Subcutaneous adipose tissue (tissue), 4 donors: ENCODE results near the gene KIF25. TPM values are rescaled to one million over a fixed set of nuclear protein-coding genes. Genes with fewer than 3 reads are reported as not detected.

Experiments
- total RNA-seq, 4 donors: library from RNA; depleted of rRNA; stranded (reverse); fragments of >200 nt; gene quantifications; one replicate each; pipeline ENCODE4 v1.1.0, GENCODE V29; 2016
- TF ChIP-seq, protein P1 (sequence below): fragments of 450-650 bp; IDR thresholded peaks from one replicate; pipeline ENCODE4 v1.5.1; 2016; ENCODE audit warnings: low read depth, mild to moderate bottlenecking, control low read depth, antibody characterized with exemption, moderate library complexity

The KIF25 gene
- total RNA-seq, 4 donors from 2014 or later, result 0.65 to 0.94 TPM; not detected in 2

DNA sequence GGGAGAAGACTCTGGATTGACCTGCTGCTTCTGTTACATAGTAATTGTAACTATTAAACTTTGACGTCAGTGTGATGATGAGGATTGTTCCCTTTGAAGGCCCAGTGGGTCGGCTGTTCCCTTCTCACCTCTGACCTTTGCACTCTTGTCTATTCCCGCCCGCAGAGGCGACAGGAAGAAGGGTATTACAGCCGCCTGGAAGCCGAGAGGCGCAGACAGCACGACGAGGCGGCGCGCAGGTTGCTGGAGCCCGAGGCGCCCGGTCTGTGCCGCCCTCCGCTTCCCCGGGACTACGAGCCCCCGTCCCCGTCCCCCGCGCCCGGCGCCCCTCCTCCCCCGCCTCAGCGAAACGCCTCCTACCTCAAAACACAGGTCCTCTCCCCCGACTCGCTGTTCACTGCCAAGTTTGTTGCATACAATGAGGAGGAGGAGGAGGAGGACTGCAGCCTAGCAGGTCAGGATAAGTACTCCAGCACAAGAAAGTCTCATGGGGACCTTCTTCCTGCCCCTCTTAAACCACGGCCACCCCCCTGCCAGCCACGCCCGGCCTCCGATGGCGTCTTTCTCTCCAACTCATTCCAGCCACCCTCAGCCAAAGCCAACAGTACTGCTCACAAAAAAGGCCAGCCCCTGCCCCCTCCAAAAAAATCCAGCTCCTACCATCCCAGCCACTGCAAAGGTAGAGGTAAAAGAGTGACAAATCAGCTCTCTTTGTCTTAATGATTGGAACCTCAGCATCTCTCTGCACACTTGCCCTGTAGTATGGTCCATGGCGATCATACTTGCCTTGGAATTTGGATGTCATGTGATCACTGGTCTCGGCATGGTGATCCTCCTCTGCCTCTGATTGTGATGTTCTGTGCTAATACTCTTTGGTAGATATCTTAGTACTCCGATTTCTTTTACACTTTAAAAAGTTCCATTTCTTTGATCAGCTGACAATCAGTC is 31.6 kb upstream of the KIF25 start:
- TF ChIP-seq, protein P1, sequence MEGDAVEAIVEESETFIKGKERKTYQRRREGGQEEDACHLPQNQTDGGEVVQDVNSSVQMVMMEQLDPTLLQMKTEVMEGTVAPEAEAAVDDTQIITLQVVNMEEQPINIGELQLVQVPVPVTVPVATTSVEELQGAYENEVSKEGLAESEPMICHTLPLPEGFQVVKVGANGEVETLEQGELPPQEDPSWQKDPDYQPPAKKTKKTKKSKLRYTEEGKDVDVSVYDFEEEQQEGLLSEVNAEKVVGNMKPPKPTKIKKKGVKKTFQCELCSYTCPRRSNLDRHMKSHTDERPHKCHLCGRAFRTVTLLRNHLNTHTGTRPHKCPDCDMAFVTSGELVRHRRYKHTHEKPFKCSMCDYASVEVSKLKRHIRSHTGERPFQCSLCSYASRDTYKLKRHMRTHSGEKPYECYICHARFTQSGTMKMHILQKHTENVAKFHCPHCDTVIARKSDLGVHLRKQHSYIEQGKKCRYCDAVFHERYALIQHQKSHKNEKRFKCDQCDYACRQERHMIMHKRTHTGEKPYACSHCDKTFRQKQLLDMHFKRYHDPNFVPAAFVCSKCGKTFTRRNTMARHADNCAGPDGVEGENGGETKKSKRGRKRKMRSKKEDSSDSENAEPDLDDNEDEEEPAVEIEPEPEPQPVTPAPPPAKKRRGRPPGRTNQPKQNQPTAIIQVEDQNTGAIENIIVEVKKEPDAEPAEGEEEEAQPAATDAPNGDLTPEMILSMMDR, result no peak

DNA sequence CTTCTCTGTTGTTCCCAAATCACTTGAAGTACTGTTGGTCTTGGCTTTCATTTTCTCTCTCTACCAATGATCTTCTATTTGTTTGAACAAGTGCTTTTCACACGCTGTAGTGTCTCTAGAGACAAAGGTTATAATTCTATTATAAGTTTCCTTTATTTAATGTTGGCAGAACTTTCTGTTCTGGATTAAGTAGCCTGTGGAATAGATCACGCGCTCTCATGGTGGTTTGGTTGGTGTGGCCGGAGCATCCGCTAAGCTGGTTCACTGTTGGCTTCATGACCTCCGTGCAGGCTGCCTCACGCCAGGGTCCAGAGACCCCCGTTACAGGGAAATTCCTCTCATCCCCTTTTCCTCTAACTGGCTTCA is 30.9 kb upstream of the KIF25 start:
- TF ChIP-seq, protein P1, result no peak

DNA sequence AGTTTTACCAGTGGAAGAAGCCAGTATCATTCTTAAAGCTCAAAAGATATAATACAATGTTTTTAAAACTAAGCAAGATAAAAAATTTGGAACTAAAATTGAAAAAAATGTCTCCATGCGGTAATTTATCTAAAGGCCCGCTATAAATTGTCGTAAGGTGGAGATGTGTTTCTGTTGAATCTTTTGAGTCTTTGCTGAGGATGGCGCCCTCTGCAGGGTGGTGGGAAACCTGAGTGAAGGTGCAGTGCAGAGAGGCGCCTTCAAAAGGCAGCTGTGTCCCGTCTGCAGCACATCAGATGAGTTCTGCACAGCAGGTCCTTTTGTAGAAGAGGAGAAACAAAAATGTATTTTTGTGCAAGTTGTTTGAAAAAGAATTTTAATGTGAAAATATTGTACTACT is 29.4 kb upstream of the KIF25 start:
- TF ChIP-seq, protein P1, result no peak

DNA sequence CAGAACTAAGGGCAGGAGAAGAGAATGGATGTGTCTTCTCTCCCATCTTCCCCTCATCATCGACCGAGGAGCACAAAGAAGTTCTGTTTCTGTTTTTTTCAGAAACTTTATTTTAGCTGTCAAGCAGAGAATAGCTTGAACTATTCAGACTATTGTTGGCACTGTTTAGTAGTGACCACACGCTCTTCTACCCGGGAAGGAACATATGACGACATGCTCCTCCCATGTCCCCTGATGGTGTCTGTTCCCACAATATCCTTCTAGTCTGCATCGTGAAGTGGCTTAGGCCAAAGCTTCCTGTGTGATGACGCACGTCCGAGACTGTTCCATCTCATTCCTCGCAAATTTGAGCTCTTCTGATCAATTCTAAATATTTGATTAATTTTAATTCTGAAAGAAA is 27.2 kb upstream of the KIF25 start:
- TF ChIP-seq, protein P1, result no peak

DNA sequence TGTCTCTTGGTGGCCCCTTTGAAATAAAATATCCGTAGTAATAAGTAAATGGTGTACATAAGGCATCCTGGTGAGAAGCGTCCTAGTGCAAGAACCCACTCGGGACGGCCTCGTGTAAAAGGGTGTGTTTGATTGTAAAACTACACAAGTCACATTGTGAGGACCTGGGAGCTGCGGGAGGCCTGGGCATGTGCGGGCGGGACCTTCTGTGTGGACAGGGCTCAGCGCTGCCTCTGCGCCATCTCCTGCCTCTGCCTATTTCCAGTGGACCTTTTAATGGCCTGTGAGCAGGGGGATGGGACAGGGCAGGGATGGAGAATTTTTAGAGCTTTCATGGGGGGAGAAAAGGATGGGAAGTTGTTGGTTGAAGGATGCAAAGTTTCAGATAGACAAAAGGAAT is 25.3 kb upstream of the KIF25 start:
- TF ChIP-seq, protein P1, result no peak

DNA sequence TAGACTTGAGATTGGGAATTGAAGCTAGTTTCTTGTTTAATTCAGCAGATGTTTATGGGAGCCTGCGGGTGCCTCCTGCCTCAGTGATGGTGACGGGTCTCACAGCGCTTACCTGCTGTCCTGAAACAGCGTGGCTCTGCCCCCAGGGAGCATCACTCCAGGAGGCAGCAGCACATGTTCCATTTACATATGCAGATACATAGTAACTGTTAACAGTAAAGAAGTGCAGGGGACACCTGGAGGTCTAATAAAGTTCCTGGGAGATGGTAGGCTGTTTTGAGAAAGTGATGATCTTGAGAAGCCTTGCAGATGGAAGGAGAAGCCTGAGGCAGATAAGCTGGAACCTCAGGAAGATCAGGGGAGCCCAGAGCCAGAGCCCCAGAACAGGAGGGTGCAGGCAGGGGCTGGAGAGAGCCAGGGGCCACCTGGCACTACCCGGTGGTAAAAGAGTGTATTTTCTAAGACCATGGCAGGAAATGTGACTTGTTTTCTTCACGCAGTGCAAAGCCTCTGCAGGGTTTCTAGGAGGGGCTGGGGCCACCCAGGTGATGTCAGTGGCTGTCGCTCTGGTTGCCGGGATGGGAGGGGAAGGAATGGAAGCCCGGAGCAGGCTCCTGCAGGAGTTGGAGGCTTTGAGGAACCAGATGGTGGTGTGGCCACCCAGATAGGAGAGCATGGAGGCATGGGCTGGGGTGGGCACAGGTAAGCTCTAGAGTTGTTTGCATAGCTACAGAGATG is 24.2 kb upstream of the KIF25 start:
- TF ChIP-seq, protein P1, result no peak
